Astrocyte (in vitro differentiated cells and primary cell): Measurements from ENCODE around the gene NPL. TPM values are rescaled to one million over a fixed set of nuclear protein-coding genes. Genes with fewer than 3 reads are reported as not detected.

Experiments
- DNase-seq: peaks from one replicate; pipeline ENCODE4 v3.0.0-alpha.2; 2010; ENCODE audit warnings: low read depth
- FAIRE-seq: peaks from 2 replicates; lab custom pipeline; 2011; peaks lifted over from hg19 to GRCh38; lab: Jason Lieb, UNC
- H2AFZ ChIP-seq: 2 replicates; pipeline ENCODE4 v1.6.0; 2012; ENCODE audit warnings: low read depth, low read length, inconsistent platforms
- H3K27ac ChIP-seq: 2 replicates; pipeline ENCODE4 v1.5.1; 2011; ENCODE audit warnings: low read depth, low read length, inconsistent platforms
- H3K27me3 ChIP-seq: 2 replicates; pipeline ENCODE4 v1.6.0; 2011; ENCODE audit warnings: low read length, inconsistent platforms; ENCODE audit not compliant: insufficient read depth
- H3K36me3 ChIP-seq: 2 replicates; pipeline ENCODE4 v1.5.1; 2011; ENCODE audit warnings: low read length, inconsistent platforms; ENCODE audit not compliant: insufficient read depth
- H3K4me1 ChIP-seq: 2 replicates; pipeline ENCODE4 v1.5.1; 2011; ENCODE audit warnings: low read length, inconsistent platforms; ENCODE audit not compliant: insufficient read depth
- H3K4me2 ChIP-seq: 2 replicates; pipeline ENCODE4 v1.6.0; 2012; ENCODE audit warnings: low read length, inconsistent platforms
- H3K4me3 ChIP-seq: 2 replicates; pipeline ENCODE4 v1.5.1; 2011; ENCODE audit warnings: low read depth, mild to moderate bottlenecking, low read length, inconsistent platforms; ENCODE audit not compliant: insufficient read depth
- H3K79me2 ChIP-seq: 2 replicates; pipeline ENCODE4 v1.6.0; 2012; ENCODE audit warnings: mild to moderate bottlenecking, low read length, inconsistent platforms; ENCODE audit not compliant: insufficient read depth
- H3K9ac ChIP-seq: 2 replicates; pipeline ENCODE4 v1.6.0; 2012; ENCODE audit warnings: mild to moderate bottlenecking, low read length, inconsistent platforms
- H3K9me3 ChIP-seq: 2 replicates; pipeline ENCODE4 v1.5.1; 2012; ENCODE audit warnings: low read depth, mild to moderate bottlenecking, low read length, inconsistent platforms; ENCODE audit not compliant: insufficient read depth
- H4K20me1 ChIP-seq: 2 replicates; pipeline ENCODE4 v1.6.0; 2012; ENCODE audit warnings: low read length, inconsistent platforms; ENCODE audit not compliant: insufficient read depth
- H3K27ac Mint-ChIP-seq: one replicate; pipeline ENCODE4 v1.8.0; 2021; ENCODE audit warnings: mild to moderate bottlenecking, mixed read lengths; ENCODE audit not compliant: unreplicated experiment
- H3K27me3 Mint-ChIP-seq: one replicate; pipeline ENCODE4 v1.8.0; 2021; ENCODE audit warnings: low read depth, mixed read lengths; ENCODE audit not compliant: unreplicated experiment
- H3K36me3 Mint-ChIP-seq: one replicate; pipeline ENCODE4 v1.8.0; 2021; ENCODE audit warnings: low read depth, mixed read lengths; ENCODE audit not compliant: unreplicated experiment
- H3K4me1 Mint-ChIP-seq: one replicate; pipeline ENCODE4 v1.8.0; 2021; ENCODE audit warnings: low read depth, mixed read lengths; ENCODE audit not compliant: unreplicated experiment
- H3K4me3 Mint-ChIP-seq: one replicate; pipeline ENCODE4 v1.8.0; 2021; ENCODE audit warnings: mild to moderate bottlenecking, moderate library complexity, mixed read lengths; ENCODE audit not compliant: unreplicated experiment
- H3K9me3 Mint-ChIP-seq: one replicate; pipeline ENCODE4 v1.8.0; 2021; ENCODE audit warnings: mild to moderate bottlenecking, mixed read lengths; ENCODE audit not compliant: unreplicated experiment
- CTCF ChIP-seq: IDR thresholded peaks from 2 replicates; pipeline ENCODE4 v1.5.1; 2011; ENCODE audit warnings: low read depth, mild to moderate bottlenecking, inconsistent platforms, low read length, moderate library complexity; ENCODE audit not compliant: insufficient read depth
- EZH2 ChIP-seq: IDR thresholded peaks from 2 replicates; pipeline ENCODE4 v1.6.1; 2012; ENCODE audit warnings: mild to moderate bottlenecking, low read length, inconsistent platforms; ENCODE audit not compliant: insufficient read depth
- total RNA-seq: library from RNA; stranded (reverse); gene quantifications from 2 replicates; pipeline ENCODE4 v1.2.1, GENCODE V29; 2021

The NPL gene
- total RNA-seq, 1 donor from 2014 or later: 3.3 TPM

GRCh38 chr1:182823220-182823619 lies 33.6 kb downstream of the NPL start:
- peaks cover 8% of the 10 kb centered on the region for H3K36me3 Mint-ChIP-seq
- H3K27ac Mint-ChIP-seq: no peak overlapping the region
- no peak overlapping the region for H3K4me3 Mint-ChIP-seq
- no peak for FAIRE-seq
- Histone ChIP-seq H3K36me3 (no peaks in the 10 kb centered on the region), H3K4me2 (no peak overlapping the region), H2AFZ (no peak overlapping the region), H3K27ac (no peak overlapping the region), H4K20me1 (no peaks in the 10 kb centered on the region), H3K27me3 (no peaks in the 10 kb centered on the region), H3K9ac (no peak overlapping the region), H3K79me2 (no peaks in the 10 kb centered on the region), H3K9me3 (no peaks in the 10 kb centered on the region), H3K4me1 (no peaks in the 10 kb centered on the region), H3K4me3 (no peak overlapping the region)
- H3K9me3 Mint-ChIP-seq: no peaks in the 10 kb centered on the region
- no peak for DNase-seq
- no peaks in the 10 kb centered on the region for H3K4me1 Mint-ChIP-seq
- TF ChIP-seq CTCF (no peak), EZH2 (no peak)
- no peaks in the 10 kb centered on the region for H3K27me3 Mint-ChIP-seq

GRCh38 chr1:182826892-182827291 lies 37.3 kb downstream of the NPL start:
- no peak overlapping the region for H3K27ac Mint-ChIP-seq
- no peak overlapping the region for H3K27ac ChIP-seq
- FAIRE-seq: no peak

More at GRCh38 chr1:182826892-182827291, 37.3 kb downstream of the NPL start:
- TF ChIP-seq CTCF (no peak), EZH2 (no peak)
- Histone ChIP-seq H3K79me2 (no peaks in the 10 kb centered on the region), H3K9ac (no peak overlapping the region), H3K36me3 (no peaks in the 10 kb centered on the region), H4K20me1 (no peaks in the 10 kb centered on the region), H3K4me1 (no peaks in the 10 kb centered on the region), H3K27me3 (no peaks in the 10 kb centered on the region), H3K4me3 (no peak overlapping the region), H2AFZ (no peak overlapping the region), H3K9me3 (no peaks in the 10 kb centered on the region), H3K4me2 (no peak overlapping the region)
- Mint-ChIP-seq H3K4me1 (no peaks in the 10 kb centered on the region), H3K36me3 (peaks cover 3% of the 10 kb centered on the region), H3K4me3 (no peak overlapping the region), H3K27me3 (no peaks in the 10 kb centered on the region), H3K9me3 (no peaks in the 10 kb centered on the region)
- DNase-seq: no peak
